RWPE1 (cell line): ENCODE data around the gene ZNF318.
"Not testable (repeated sequence)": the region's sequence is repeated elsewhere in the genome, so short reads cannot be mapped to it uniquely, and the experiment has no call there.

Source experiments
- CTCF ChIA-PET: fragments of 350-600 bp; sonication (Branson Sonifier 250); formaldehyde crosslinking; extraction: SDS; loops from one replicate; lab custom pipeline; 2021; lab: Yijun Ruan, JAX
- POLR2A ChIA-PET: fragments of 400-600 bp; formaldehyde crosslinking; extraction: SDS; loops from one replicate; lab custom pipeline; 2020; ENCODE audit warnings: antibody characterized with exemption; ENCODE audit not compliant: low non-redundant PET; lab: Yijun Ruan, JAX
- DNase-seq: peaks from one replicate; pipeline ENCODE4 v3.0.0; 2012; ENCODE audit warnings: low spot score
- H3K27ac ChIP-seq: fragments of 450-650 bp; 2 replicates; pipeline ENCODE4 v1.5.1; 2017
- TF ChIP-seq, protein P1 (sequence below): fragments of 450-650 bp; conservative IDR thresholded peaks from 2 replicates; pipeline ENCODE4 v1.5.1; 2017; ENCODE audit warnings: low read depth, mild to moderate bottlenecking

ZNF318 gene

GRCh38 chr6:43395776-43396175 is 26.3 kb upstream of the ZNF318 start:
- no peak for DNase-seq
- no peak overlapping the region for H3K27ac ChIP-seq
- TF ChIP-seq, protein P1, sequence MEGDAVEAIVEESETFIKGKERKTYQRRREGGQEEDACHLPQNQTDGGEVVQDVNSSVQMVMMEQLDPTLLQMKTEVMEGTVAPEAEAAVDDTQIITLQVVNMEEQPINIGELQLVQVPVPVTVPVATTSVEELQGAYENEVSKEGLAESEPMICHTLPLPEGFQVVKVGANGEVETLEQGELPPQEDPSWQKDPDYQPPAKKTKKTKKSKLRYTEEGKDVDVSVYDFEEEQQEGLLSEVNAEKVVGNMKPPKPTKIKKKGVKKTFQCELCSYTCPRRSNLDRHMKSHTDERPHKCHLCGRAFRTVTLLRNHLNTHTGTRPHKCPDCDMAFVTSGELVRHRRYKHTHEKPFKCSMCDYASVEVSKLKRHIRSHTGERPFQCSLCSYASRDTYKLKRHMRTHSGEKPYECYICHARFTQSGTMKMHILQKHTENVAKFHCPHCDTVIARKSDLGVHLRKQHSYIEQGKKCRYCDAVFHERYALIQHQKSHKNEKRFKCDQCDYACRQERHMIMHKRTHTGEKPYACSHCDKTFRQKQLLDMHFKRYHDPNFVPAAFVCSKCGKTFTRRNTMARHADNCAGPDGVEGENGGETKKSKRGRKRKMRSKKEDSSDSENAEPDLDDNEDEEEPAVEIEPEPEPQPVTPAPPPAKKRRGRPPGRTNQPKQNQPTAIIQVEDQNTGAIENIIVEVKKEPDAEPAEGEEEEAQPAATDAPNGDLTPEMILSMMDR, result no peak
- CTCF ChIA-PET, result interaction anchor here (0.6 kb wide), 1 partner anchor 12 kb away, joined by 3 read pairs; no protein-coding TSS in a partner anchor
- POLR2A ChIA-PET, result no interaction called here

- POLR2A ChIA-PET, result interaction anchor here (0.6 kb wide), 1 partner anchor 444 kb away, joined by 5 read pairs; no protein-coding TSS in a partner anchor
- CTCF ChIA-PET, result interaction anchor here (0.6 kb wide), 1 partner anchor 30 kb away, joined by 3 read pairs; no protein-coding TSS in a partner anchor
- TF ChIP-seq, protein P1, result no peak
- no peak overlapping the region for H3K27ac ChIP-seq
- no peak for DNase-seq
These were observed 25.5 kb upstream of the ZNF318 start for GRCh38 chr6:43394982-43395381.

- ChIA-PET CTCF (interaction anchor here (0.6 kb wide), 1 partner anchor 41 kb away, joined by 3 read pairs; no protein-coding TSS in a partner anchor), POLR2A (interaction anchor here (0.6 kb wide), 1 partner anchor 461 kb away, joined by 5 read pairs; no protein-coding TSS in a partner anchor)
- no peak for DNase-seq
- TF ChIP-seq, protein P1, result no peak
- no peak overlapping the region for H3K27ac ChIP-seq
These were observed 24.2 kb upstream of the ZNF318 start for GRCh38 chr6:43393602-43394001.

DNA sequence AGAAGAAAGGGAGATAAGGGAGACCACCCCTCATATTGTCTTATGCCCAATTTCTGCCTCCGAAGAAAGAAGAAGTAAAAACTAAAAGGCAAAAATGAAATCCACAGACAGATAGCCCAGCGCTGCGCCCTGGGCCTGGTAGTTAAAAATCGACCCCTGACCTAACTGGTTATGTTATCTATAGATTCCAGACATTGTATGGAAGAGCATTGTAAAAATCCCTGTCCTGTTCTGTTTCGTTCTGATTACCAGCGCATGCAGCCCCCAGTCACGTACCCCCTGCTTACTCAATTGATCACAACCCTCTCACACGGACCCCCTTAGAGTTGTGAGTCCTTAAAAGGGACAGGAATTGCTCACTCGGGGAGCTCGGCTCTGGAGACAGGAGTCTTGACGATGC is 23.7 kb upstream of the ZNF318 start:
- H3K27ac ChIP-seq, DNase-seq, POLR2A ChIA-PET: not testable (repeated sequence)
- CTCF ChIA-PET, result interaction anchor here (0.6 kb wide), 1 partner anchor 93 kb away, joined by 3 read pairs; no protein-coding TSS in a partner anchor

GRCh38 chr6:43391440-43392031 is 22.1 kb upstream of the ZNF318 start:
- POLR2A ChIA-PET, result no interaction called here
- CTCF ChIA-PET, result no interaction called here
- TF ChIP-seq, protein P1, result no peak

GRCh38 chr6:43390753-43391439 is 21.4 kb upstream of the ZNF318 start:
- POLR2A ChIA-PET, result not testable (repeated sequence)

More at GRCh38 chr6:43391440-43392031, 22.1 kb upstream of the ZNF318 start:
- no peak for DNase-seq
- no peak overlapping the region for H3K27ac ChIP-seq

GRCh38 chr6:43389730-43390295 is 20.4 kb upstream of the ZNF318 start:
- TF ChIP-seq, protein P1, result no peak
- no peak overlapping the region for H3K27ac ChIP-seq
- POLR2A ChIA-PET, result no interaction called here
- CTCF ChIA-PET, result interaction anchor here (1.1 kb wide), 1 partner anchor 13 kb away, joined by 3 read pairs; no protein-coding TSS in a partner anchor
- DNase-seq, result no peak

More at GRCh38 chr6:43390753-43391439, 21.4 kb upstream of the ZNF318 start:
- CTCF ChIA-PET, DNase-seq, H3K27ac ChIP-seq: not testable (repeated sequence)
